GM21381 (cell line): ENCODE results near the gene SC5D.
A peak's percentile ranks its signal among the peaks of the same experiment; 100 is the strongest.

Source experiments
- ATAC-seq: cut with Tn5 transposase; IDR thresholded peaks from one replicate; pipeline ENCODE4 v1.9.1; 2021; ENCODE audit warnings: mild to moderate bottlenecking, moderate library complexity; ENCODE audit not compliant: unreplicated experiment

SC5D gene

DNA sequence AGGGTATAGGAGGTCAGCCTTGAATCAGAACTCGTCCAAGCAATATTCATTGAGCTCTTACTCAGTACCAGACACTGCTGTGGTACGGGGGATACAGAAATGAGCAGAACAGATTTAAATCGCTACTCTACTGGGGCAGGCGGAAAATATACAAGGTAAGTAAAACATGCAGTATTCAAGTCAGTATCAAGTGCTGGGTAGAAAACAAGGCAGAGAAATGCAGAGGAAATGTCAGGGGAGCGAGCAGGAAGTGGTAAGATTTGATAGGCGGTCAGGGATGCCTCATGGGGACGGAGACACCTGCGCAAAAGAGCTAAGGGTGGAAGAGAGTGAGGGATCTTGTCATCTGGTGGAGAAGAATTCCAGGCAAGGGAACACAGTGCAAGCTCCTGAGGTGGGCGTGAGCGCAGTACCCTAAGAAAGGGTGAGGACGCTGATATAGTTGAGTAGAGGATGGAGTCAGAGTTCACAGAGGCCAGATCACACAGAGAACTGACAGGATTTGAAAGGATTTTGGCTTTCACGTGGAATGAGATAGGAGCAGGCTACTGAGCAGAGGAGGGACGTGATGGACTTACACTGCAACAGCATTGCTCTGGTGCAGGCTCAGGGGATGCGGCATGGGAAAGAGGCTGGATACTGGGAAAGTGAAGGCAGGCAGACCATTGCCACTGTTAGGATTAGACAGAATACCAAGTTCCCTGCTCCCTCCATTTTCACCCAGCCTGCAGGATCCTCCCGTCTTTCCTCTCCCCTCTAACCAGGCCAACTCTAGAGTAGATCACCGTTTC, 35.8 kb downstream of the SC5D start:
- no peak for ATAC-seq

GRCh38 chr11:121328967-121329679, 36.6 kb downstream of the SC5D start:
- no peak for ATAC-seq

DNA sequence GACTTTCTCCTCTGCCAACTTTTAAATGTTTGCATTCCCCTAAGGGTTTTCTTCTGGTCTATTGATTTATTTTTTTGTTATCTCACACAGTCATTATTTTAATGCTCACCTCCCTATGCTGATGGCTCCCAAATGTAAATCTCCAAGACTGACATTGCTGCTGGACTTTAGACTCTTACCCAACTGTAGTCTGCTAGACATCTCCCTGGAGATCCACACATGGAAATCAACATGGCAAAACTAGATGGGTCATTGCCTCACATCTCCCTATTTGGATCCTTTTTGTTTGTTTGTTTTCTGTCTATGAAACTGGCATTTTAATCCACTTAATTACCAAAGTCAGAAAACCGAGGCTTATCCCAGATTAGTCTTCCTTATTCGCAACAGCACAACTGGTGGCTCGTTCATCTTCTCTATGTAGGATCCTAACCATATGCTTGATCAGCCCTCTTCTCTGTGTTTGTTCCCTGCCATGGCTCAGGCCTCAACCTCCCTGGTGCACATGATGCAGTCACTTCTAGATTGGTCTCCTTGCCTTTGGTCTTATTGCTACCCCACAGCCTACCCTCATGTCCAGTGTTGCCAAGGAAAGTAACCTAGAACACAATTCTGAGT, 37.3 kb downstream of the SC5D start:
- ATAC-seq = no peak

DNA sequence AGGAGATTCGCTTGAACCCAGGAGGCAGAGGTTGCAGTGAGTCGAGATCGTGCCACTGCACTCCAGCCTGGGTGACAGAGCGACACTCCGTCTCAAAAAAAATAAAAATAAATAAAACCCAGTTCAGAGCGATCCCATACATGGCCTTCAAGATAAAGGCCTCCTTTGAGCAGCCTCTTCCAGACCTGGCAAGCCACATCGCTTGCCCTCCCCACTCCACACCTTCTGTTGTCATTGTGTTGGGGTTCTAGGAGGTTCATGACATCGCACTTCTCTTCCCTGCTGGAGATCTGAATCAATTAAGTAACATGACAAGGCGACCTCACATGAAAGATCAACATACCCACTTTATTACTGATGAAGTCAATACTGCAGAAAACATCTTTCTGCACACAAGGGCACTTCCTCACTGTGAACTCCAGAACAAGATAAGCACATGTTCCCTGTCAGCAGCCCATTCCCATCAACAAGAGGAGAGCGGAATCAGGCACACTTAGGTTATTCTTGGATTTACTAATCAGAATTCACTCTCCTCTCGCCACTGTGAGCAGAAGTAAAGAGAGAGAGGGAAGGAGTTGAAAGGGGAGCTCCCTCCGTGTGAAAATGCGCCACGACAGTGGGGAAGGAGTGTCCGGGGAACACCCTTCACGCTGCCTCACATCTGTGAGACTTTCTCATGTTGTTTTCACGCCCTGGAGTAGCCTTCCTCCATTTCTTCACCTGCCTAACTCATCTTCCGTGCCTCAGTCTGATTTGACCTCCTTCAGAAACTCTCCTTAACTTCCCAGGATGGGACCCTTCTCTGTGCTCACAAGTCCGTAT, 38.3 kb downstream of the SC5D start:
- ATAC-seq = no peak

DNA sequence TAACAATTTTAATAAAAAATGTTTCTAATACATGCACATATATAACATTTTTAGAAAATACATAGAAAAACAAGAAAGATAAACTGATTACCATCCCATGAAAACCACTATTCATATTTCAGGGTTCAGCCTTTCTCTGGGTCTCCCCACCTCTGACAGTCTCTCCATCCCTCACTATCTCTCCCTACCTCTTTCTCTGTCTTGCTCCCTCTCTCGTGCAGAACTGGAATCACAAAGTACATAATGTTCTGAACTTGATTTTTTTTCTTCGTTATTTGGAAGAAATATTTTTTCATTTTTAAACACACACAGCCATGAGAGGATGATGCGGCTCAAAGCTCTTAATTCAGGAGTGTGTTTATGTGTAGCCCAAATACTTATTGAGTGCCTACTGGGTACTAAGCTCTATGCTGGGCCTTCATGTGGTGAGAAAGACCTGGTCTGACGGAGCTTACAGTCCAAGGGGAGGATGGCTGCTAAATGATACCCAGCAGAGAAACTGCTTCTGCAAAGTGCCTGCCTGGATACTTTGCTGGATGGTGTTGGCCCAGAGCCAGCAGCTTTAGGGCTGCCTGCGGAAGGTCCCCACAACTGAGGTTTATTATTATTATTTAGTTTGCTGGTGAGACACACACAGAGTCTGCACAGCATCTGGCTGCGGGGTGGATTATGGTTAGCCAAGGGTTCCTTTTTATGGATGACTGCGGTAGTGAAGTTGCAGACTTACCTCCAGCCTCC, 42.6 kb downstream of the SC5D start:
- ATAC-seq = no peak

- ATAC-seq = no peak
Observed at GRCh38 chr11:121336279-121336937, 43.8 kb downstream of the SC5D start.

- ATAC-seq = no peak
Observed at GRCh38 chr11:121337078-121337477, 44.5 kb downstream of the SC5D start.

DNA sequence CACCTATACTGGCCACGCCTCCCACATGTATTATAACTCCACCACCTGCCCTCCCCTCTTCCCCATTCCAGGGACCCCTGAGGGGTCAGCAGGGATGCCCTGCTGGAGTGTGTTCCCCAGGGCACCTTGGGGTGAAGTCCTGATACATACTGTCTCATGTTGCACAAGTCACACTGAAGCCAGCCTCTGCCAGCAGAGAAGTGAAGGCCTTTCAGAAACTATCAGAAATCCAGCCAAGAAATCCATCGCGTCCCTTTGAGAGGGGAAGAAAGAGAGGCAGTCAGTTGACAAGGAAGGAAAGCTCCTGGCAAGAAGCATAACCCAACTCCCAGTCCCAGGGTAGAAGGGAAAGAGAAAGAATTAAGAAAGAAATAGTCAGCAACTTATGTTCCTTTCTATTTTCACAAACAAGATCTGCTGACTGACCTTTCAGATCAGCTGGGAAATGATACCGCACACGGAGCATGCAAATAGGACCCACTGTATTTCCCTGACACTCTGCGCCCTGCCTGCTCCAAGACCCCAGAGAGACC, 45.2 kb downstream of the SC5D start:
- no peak for ATAC-seq

DNA sequence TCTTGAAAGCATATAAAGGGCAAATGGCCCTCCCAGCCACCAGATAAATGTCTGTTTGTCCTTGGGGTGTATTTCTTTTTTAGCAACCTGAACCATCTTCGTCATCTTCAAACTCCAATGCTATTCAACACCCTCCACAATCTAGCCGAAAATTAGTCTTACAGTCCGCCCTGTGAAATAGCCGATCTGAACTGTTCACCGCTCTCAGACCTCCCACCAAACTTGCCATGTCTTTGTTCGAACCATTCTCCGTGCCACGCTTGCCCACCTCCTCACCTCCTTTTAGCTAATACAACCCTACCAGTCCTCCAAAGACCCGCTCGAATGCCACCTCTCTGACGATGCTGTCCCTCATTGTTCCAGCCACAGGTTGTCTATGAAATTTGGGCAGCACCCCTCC, 46.0 kb downstream of the SC5D start:
- no peak for ATAC-seq

DNA sequence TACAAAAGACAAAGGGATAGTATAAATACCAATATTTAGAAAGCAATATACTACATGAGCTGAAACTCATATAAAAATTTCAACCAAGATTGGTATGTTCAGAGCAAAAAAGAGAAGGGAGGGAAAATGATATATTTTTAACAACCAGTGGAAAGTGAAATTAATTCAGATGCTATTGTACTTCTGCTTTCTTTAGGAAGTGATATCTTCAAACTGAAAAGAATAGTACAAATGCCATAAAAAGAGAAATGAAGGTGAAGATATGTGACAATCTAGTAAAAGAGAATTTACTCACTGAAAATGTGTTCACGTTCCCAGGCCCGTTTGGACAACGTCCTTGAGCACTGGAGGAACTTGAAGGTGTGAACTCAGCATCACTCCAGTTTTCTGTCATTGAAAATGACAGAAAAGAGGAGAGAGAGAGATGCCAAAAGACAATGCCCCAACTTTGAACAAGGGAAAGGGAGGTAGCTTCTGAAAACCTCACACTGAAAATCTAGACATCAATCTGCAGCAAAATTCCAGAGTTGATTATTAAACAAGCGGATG, 47.5 kb downstream of the SC5D start:
- no peak for ATAC-seq

- ATAC-seq = peak; percentile 31
Observed at GRCh38 chr11:121341609-121342008, 49.0 kb downstream of the SC5D start.

- ATAC-seq = no peak
Observed at GRCh38 chr11:121344824-121345223, 52.3 kb downstream of the SC5D start.

- no peak for ATAC-seq
Observed at GRCh38 chr11:121347094-121347493, 54.5 kb downstream of the SC5D start.

GRCh38 chr11:121347813-121348212, 55.2 kb downstream of the SC5D start:
- no peak for ATAC-seq

DNA sequence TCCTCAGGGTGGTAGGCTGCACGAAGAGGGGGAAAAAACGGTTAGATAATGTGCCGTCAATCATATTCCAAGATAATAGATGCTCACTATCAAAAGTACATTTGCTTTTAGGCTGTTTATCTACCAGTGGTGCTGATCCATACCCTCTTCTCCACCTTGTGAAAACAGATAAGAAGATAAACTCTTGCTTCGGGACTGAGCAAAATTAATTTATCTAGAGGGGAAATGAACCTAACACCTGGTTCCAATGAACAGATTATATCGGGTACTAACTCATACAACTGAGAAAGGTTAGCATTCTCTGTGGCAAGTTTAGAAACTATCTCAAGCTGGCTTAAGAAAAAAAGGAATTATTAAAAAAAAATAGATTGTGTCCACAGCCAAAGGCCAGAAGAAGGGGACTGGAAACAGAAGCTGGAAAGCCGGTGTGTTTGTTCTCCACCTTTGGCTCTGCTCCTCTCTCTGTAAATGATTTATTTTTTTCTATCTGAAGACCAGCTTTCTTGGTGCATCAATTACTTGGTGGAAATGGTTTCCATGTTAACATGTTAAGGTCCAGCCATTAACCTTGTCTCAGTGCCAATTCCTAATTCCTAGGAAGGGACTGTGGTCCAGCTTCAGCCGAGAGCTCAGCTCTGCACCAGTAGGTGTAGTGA, 55.8 kb downstream of the SC5D start:
- no peak for ATAC-seq

DNA sequence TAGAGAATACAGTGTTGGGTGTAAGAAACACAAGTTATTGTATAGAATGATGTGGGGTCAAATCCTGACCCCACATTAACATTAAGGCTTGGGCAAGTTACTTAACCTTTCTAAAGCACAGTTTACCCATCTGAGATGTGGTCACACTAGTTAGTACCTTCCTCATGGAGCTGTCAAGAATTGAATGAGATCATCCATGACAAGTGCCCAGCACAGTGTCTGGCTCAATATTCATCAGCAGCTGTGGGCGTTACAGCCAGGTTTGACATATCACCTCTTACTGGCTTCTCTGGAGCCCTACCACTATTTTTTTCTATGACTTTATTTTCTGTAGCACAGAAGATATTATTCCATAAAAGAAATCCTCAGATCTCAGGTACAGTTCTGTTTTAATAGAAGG, 57.2 kb downstream of the SC5D start:
- ATAC-seq = no peak

- no peak for ATAC-seq
Observed at GRCh38 chr11:121350314-121351082, 57.9 kb downstream of the SC5D start.

DNA sequence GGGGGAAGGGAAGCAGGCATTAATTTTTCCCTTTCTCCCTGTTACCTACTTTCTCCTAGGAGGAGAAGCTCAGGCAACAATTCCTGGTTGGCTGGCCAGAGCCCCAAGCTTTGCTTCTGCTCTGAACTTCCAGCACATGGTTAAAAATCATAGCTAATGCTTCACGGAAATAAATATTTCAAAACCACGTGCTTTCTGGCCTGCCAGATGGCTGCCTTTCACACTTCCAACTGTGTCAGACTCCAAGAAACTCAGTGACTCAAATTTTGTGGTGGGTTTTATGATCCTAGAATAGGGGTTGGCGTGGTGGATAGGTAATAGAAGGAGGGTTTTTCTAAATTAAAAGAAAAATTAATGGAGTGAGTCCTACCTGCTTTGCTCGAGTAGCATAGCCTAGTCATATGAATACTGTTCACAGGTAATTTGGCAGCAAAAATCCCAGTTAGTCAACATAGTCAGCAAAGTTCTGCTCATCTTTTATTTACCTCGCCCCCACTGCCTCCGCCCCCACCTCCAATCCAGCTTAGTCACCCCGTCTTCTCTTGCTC, 58.6 kb downstream of the SC5D start:
- no peak for ATAC-seq
